ENCODE results near the gene ZBTB7B. TPM values are rescaled to one million over a fixed set of nuclear protein-coding genes. Genes with fewer than 3 reads are reported as not detected.

ZBTB7B gene
- total RNA-seq, 1 experiment from 2014 or later, result 44.1 TPM

GRCh38 chr1:155050560-155051341 is 48.1 kb downstream of the ZBTB7B start, which contains the start of gene ADAM15:
TSS of gene ADAM15 (plus strand) at chr1:155051316. CDS start at chr1:155051387, 71 bp downstream.
- peak within 1 kb of the TSS; percentile 92 for H2AFZ ChIP-seq

DNA sequence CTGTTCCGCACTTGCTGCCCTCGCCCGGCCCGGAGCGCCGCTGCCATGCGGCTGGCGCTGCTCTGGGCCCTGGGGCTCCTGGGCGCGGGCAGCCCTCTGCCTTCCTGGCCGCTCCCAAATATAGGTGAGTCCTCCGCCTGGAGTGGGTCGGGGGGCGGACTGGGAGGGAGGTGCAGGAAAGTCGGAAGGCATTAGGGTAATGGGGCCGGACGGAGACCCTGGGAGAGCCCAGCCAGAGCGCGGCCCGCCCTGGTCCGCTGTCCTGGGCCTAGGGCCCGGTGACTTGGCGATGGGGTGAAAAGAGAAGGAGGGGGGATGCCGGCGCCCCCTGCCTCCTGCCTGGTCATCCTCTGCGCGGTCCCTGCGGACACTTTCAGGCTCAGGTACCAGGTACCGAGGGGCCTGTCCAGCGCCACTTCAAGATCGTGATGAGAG is 48.8 kb downstream of the ZBTB7B start:
- no peaks in the 10 kb centered on the region for H3K27me3 ChIP-seq (ENCODE audit: insufficient read depth, low read depth)
- H3K9me2 ChIP-seq (ENCODE audit: insufficient read depth), result no peaks in the 10 kb centered on the region
- ChIA-PET POLR2A (ENCODE audit: unreplicated experiment) (interaction anchor here (0.5 to 1.0 kb wide), 4 partner anchors 16 to 1438 kb away, joined by 3 to 10 read pairs (median 4); partner anchors contain the start of gene SHC1), CTCF (interaction anchor here (0.6 to 1.4 kb wide), 11 partner anchors 13 to 456 kb away, joined by 3 to 11 read pairs (median 4); partner anchors contain the start of genes PBXIP1, SHC1 and ZBTB7B)
- no peak for DNase-seq
- H3K36me3 ChIP-seq (ENCODE audit: low read depth), result no peaks in the 10 kb centered on the region
- H3F3A ChIP-seq (ENCODE audit: insufficient read depth, low read depth), result peaks cover 27% of the 10 kb centered on the region
- BruUV-seq (replicated peaks), result no TSS peak
- H2AFZ ChIP-seq, result peak overlapping the region; percentile 90
- peaks cover 34% of the 10 kb centered on the region for H3K4me1 ChIP-seq (replicated peaks; ENCODE audit: insufficient read depth)
- H4K20me1 ChIP-seq (ENCODE audit: insufficient read depth), result no peaks in the 10 kb centered on the region
- H3K9me3 ChIP-seq (ENCODE audit: insufficient read depth, low read depth), result no peaks in the 10 kb centered on the region
- H3K4me3 ChIP-seq, result peak overlapping the region; percentile 73
- H3K4me2 ChIP-seq, result peak overlapping the region; percentile 85
- intact Hi-C loops (cut with micrococcal nuclease; ENCODE audit: unreplicated experiment), result loop anchor here (2.0 kb wide), 1 partner anchor 91 kb away; the partner anchor contains the start of gene PYGO2
- H3K79me2 ChIP-seq (ENCODE audit: low read depth), result peaks cover 24% of the 10 kb centered on the region
- TF ChIP-seq EZH2 (IDR thresholded peaks at IDR 0.05; ENCODE audit: low read depth), result no peak
- TF ChIP-seq CTCF (conservative IDR thresholded peaks at IDR 0.05), result no peak
- 0 out of 2 replicates have a peak overlapping the region, but pooled peaks have one; percentile 3 for H3K27ac ChIP-seq

More at GRCh38 chr1:155050560-155051341, 48.1 kb downstream of the ZBTB7B start, which contains the start of gene ADAM15:
- H3K4me1 ChIP-seq (replicated peaks; ENCODE audit: insufficient read depth), result peaks cover 34% of the 10 kb centered on the region
- DNase-seq, result peak; percentile 64 to 88
- peaks cover 27% of the 10 kb centered on the region for H3F3A ChIP-seq (ENCODE audit: insufficient read depth, low read depth)
- H3K4me3 ChIP-seq, result peak within 1 kb of the TSS; percentile 73
- H3K27ac ChIP-seq, result peak within 1 kb of the TSS; percentile 67
- H3K9me3 ChIP-seq (ENCODE audit: insufficient read depth, low read depth), result no peaks in the 10 kb centered on the region
- H3K79me2 ChIP-seq (ENCODE audit: low read depth), result peaks cover 24% of the 10 kb centered on the region
- BruUV-seq (replicated peaks), result no TSS peak
- intact Hi-C loops (cut with micrococcal nuclease; ENCODE audit: unreplicated experiment), result loop anchor here (2.0 kb wide), 1 partner anchor 90 kb away; the partner anchor contains the start of gene PYGO2
- TF ChIP-seq CTCF (conservative IDR thresholded peaks at IDR 0.05) (peak; percentile 89), EZH2 (IDR thresholded peaks at IDR 0.05; ENCODE audit: low read depth) (no peak)
- POLR2A ChIA-PET (ENCODE audit: unreplicated experiment), result interaction anchor here (0.5 to 1.0 kb wide), 4 partner anchors 15 to 1741 kb away, joined by 3 to 10 read pairs (median 4); partner anchors contain the start of gene SHC1
- no peaks in the 10 kb centered on the region for H3K27me3 ChIP-seq (ENCODE audit: insufficient read depth, low read depth)
- H3K36me3 ChIP-seq (ENCODE audit: low read depth), result no peaks in the 10 kb centered on the region
- CTCF ChIA-PET, result interaction anchor here (0.5 to 1.4 kb wide), 14 partner anchors 10 to 598 kb away, joined by 3 to 11 read pairs (median 4); partner anchors contain the start of genes PBXIP1, SHC1 and ZBTB7B
- no peaks in the 10 kb centered on the region for H4K20me1 ChIP-seq (ENCODE audit: insufficient read depth)
- peak within 1 kb of the TSS; percentile 99 for H3K4me2 ChIP-seq
- H3K9me2 ChIP-seq (ENCODE audit: insufficient read depth), result no peaks in the 10 kb centered on the region

DNA sequence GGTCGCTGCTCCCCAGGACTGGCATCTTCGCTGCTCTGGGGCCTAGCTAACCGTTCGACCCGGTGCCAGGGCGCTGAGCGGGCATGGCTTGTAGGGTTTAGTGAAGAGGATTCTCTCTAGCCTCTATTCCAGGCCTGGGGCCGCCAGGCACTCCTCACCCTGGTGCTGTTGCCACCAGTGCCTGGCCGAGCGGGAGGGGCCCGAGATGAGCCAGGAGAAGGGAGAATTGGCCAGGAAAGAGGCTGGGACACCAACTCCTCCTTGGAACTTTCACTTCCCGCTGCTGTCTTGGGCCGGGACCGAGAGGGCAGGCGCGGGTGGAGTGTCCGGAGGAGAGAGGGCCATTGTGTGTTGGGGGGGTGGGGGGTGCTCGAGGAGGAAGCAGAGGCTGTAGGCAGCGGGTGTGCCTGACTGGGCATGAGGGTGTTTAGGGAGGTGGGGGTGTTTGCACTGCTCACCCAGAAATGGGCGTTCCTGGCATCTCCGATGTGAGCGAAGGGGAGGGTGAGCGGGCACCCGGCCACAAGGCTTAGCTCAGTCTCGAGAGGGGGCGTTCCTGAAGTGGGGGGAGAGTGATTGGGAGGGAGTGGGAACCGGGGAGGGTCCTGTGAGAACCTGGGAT is 49.3 kb downstream of the ZBTB7B start:
- ChIA-PET CTCF (interaction anchor here (0.6 to 1.4 kb wide), 12 partner anchors 33 to 643 kb away, joined by 3 to 17 read pairs (median 5); partner anchors contain the start of genes KCNN3, PBXIP1 and ZBTB7B), POLR2A (ENCODE audit: unreplicated experiment) (interaction anchor here (0.5 to 0.8 kb wide), 6 partner anchors 33 to 1438 kb away, joined by 3 to 7 read pairs (median 4); partner anchors contain the start of genes FLAD1 and ZBTB7B)
- intact Hi-C loops (cut with micrococcal nuclease; ENCODE audit: unreplicated experiment), result loop anchor here (1.0 to 2.0 kb wide), 2 partner anchors 51 to 91 kb away; partner anchors contain the start of gene PYGO2
- H3K9me2 ChIP-seq (ENCODE audit: insufficient read depth), result no peaks in the 10 kb centered on the region
- TF ChIP-seq EZH2 (IDR thresholded peaks at IDR 0.05; ENCODE audit: low read depth), result no peak
- no peak for TF ChIP-seq CTCF (conservative IDR thresholded peaks at IDR 0.05)
- no peaks in the 10 kb centered on the region for H4K20me1 ChIP-seq (ENCODE audit: insufficient read depth)
- H3K36me3 ChIP-seq (ENCODE audit: low read depth), result no peaks in the 10 kb centered on the region
- H3K27ac ChIP-seq, result 0 out of 2 replicates have a peak overlapping the region, but pooled peaks have one; percentile 3
- peak overlapping the region; percentile 73 for H3K4me3 ChIP-seq
- H2AFZ ChIP-seq, result peak overlapping the region; percentile 90
- no peaks in the 10 kb centered on the region for H3K9me3 ChIP-seq (ENCODE audit: insufficient read depth, low read depth)
- H3K27me3 ChIP-seq (ENCODE audit: insufficient read depth, low read depth), result no peaks in the 10 kb centered on the region
- no TSS peak for BruUV-seq (replicated peaks)
- peaks cover 24% of the 10 kb centered on the region for H3K79me2 ChIP-seq (ENCODE audit: low read depth)
- H3K4me2 ChIP-seq, result peak overlapping the region; percentile 85
- peaks cover 34% of the 10 kb centered on the region for H3K4me1 ChIP-seq (replicated peaks; ENCODE audit: insufficient read depth)
- peak in 1 of 2 experiments; percentile 64 for DNase-seq
- H3F3A ChIP-seq (ENCODE audit: insufficient read depth, low read depth), result peaks cover 27% of the 10 kb centered on the region

All from PC-9 (cell line).